Activated T-cell treated with anti-CD3 and anti-CD28 coated beads, Interleukin-2, amount 50 U/mL, for 48 hours (primary cell): Measurements from ENCODE around the gene RABGGTB.
"Not testable (repeated sequence)": the region's sequence is repeated elsewhere in the genome, so short reads cannot be mapped to it uniquely, and the experiment has no call there.

Experiments used
- DNase-seq, 2 experiments: peaks; one replicate each; pipeline ENCODE4 v3.0.0-alpha.2; 2020

The RABGGTB gene

DNA sequence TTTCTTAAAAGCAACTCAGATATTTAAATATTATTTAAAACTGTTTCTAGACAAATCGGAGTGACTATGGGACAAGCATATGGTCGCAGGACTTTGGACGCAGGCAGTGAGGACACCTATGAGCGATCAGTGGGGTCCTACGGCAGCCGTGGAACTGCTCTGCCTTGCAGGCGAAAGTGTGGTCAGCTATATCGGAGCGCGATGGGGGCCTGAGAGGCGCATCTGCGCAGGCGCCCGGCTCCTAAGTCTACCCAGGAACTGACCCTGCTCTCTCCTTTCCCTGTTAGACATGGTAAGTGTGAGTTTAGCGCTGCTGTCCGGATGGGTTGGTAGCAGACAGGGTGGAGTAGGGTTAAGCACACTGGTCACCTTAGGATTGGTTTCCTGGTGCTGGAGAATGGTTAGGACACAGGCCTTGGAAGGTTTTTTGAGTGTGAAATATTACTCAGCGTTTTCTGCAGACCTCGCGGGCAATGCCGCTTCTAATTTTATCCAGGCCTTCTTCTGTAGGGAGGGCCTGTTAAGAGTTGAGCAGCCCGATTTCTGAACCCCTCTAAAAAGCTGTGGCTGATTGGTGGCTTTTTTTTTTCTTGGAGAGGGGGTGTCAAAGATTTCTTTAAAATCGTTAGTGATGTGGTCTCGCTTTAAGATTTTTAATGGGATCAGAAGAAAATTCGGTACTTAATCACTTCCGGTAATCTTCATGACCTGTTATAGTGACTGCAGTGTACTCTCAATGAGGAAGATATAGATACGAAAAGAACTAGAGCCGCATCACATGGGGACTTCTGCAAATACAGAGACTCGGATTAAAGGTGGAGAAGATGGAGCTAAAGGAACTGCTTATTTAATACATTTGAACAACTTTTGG lies at the start of gene RABGGTB:
RABGGTB (plus strand) TSS at position 274 of the 871 bp plus-strand sequence; CDS start at position 290, 16 bp downstream.
- peak; percentile 95 to 97 for DNase-seq

DNA sequence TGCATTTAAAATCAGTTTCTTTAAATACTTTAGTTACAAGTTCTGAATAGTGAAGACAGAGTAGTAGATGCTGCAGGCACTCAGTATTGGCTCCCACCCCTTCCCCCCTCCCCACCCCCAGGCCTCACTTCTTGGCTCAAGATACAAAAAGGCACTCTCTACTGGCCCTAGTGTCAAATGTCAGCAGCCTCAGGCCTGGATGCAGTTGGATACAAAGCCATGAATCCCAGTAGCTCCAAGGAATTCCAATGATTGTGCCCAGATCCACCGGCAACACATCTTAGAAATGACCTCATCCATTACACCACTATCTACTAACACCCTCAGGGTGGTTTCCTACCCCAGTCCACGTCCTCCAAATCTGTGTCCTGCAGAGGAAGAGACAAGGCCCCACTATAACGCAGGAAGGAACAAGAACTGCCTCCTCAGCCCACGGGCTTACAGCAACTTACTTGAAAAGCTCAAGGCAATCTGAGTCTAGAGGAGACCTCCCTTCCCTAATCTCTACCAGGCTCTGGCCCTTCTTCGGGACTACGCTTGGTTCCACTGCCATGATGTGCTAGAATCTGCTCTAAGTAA lies 43.9 kb upstream of the RABGGTB start:
- no peak for DNase-seq

DNA sequence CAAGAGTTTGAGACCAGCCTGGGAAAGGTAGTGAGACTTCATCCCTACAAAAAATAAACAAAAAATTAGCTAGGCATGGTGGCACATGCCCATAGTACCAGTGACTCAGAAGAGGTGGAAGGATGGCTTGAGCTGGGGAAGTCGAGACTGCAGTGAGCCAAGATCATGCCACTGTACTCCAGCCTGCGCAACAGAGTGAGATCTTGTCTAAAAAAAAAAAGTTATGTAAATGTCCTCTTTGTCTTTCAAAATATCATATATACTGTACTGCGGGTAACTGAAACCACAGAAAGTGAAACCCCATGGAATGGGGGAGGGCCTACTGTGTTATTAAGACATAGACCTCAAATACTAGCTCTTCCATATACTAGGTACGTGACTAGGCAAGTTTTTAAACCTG lies 40.8 kb upstream of the RABGGTB start:
- DNase-seq, result no peak

- DNase-seq, result not testable (repeated sequence)
Observed at GRCh38 chr1:75757210-75757609, 28.8 kb upstream of the RABGGTB start.

DNA sequence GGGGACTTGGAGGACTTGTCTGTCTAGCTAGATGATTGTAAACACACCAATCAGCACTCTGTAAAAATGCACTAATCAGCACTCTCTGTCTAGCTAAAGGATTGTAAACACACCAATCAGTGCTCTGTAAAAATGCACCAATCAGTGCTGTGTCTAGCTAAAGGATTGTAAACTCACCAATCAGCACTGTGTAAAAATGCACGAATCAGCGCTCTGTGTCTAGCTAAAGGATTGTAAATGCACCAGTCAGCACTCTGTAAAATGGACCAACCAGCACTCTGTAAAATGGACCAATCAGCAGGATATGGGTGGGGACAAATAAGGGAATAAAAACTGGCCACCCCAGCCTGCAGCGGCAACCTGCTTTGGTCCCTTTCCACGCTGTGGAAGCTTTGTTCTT lies 27.5 kb upstream of the RABGGTB start:
- not testable (repeated sequence) for DNase-seq

GRCh38 chr1:75764057-75764655 lies 21.9 kb upstream of the RABGGTB start:
- no peak for DNase-seq

DNA sequence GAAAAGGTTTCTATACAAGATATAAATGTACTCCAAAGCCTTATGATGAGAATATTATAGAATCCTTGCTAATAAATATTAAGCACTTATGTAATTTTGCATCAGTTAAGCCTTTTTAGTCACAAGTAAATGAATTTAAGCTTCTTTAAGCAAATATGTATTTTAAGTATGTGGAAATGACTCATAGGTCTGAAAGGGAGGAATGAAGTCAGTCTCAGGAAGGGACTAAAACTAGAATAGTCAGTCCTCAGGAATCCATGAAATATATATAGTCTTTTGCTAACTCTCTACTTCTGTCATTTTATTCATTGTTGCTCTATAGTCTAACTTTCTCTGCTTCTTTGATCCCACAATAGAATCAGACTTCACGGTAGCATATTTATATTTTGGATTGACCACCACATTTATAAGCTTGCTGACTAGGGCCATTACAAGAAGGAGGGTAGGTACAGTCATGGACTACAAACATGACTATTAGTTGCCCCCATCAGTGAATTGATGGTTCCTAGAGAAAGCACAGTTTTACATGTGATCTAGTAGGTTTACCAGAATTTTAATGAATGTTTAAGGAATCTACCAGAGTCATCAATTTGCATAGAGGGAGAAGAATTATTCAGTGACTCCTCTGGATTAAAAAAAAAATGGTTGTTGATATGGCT lies 20.2 kb upstream of the RABGGTB start:
- DNase-seq, result no peak

GRCh38 chr1:75768016-75768415 lies 18.0 kb upstream of the RABGGTB start:
- no peak for DNase-seq

DNA sequence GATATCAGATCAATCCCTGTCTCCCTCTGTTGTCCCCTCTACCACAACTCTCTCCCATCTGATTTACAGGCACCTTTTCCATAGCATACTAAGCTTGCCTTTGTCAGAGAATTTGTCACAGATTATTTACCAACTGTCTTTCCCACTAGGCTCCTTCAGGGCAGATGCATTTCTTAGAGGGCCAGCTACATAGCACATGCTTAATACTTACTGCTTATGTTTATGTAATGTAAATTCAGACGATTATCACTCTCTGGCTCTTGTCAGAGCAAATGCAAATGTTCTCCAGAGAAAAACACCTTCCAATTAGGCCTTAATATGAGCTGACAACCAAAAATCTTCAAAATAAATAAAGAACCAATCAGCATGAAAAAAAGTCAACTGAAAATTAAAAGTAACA lies 15.3 kb upstream of the RABGGTB start:
- no peak for DNase-seq

- DNase-seq, result no peak
Observed at GRCh38 chr1:75771978-75772377, 14.1 kb upstream of the RABGGTB start.

DNA sequence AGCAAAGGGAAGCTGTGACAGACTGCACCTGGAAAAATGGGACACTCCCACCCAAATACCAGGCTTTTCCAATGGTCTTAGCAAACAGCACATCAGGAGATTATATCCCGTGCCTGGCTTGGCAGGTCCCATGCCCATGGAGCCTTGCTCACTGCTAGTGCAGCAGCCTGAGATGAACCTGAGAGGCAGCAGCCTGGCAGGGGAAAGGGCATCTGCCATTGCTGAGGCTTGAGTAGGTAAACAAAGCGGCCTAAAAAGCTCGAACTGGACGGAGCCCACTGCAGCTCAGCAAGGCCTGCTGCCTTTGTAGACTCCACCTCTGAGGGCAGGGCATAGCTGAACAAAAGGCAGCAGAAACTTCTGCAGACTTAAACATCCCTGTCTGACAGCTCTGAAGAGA lies 8.2 kb upstream of the RABGGTB start:
- not testable (repeated sequence) for DNase-seq

DNA sequence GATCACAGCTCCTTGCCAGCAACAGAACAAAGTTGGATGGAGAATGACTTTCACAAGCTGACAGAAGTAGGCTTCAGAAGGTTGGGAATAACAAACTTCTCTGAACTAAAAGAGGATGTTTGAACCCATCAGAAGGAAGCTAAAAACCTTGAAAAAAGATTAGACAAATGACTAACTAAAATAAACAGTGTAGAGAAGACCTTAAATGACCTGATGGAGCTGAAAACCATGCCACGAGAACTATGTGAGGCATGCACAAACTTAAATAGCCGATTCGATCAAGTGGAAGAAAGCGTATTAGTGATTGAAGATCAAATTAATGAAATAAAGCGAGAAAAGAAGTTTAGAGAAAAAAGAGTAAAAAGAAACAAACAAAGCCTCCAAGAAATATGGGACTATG lies 7.4 kb upstream of the RABGGTB start:
- not testable (repeated sequence) for DNase-seq

DNA sequence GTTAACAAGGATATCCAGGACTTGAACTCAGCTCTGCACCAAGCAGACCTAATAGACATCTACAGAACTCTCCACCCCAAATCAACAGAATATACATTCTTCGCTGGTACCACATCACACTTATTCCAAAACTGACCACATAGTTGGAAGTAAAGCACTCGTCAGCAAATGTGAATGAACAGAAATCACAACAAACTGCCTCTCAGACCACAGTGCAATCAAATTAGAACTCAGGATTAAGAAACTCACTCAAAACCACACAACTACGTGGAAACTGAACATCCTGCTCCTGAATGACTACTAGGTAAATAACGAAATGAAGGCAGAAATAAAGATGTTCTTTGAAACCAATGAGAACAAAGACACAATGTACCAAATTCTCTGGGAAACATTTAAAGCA lies 5.9 kb upstream of the RABGGTB start:
- DNase-seq, result not testable (repeated sequence)

DNA sequence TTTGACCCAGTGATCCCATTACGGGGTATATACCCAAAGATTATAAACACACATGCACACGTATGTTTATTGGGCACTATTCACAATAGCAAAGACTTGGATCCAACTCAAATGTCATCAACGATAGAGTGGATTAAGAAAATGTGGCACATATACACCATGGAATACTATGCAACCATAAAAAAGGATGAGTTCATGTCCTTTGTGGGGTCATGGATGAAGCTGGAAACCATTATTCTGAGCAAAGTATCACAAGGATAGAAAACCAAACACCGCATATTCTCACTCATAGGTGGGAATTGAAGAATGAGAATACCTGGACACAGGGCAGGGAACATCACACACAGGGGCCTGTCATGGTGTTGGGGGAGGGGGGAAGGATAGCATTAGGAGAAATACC lies 2.1 kb upstream of the RABGGTB start:
- not testable (repeated sequence) for DNase-seq

- DNase-seq, result no peak
Observed at GRCh38 chr1:75785320-75785982, 605 bp upstream of the RABGGTB start.

GRCh38 chr1:75786901-75787493 lies 941 bp downstream of the RABGGTB start:
- no peak for DNase-seq

GRCh38 chr1:75787524-75787923 lies 1.5 kb downstream of the RABGGTB start:
- no peak for DNase-seq

GRCh38 chr1:75789988-75790387 lies 3.9 kb downstream of the RABGGTB start:
- DNase-seq, result no peak

DNA sequence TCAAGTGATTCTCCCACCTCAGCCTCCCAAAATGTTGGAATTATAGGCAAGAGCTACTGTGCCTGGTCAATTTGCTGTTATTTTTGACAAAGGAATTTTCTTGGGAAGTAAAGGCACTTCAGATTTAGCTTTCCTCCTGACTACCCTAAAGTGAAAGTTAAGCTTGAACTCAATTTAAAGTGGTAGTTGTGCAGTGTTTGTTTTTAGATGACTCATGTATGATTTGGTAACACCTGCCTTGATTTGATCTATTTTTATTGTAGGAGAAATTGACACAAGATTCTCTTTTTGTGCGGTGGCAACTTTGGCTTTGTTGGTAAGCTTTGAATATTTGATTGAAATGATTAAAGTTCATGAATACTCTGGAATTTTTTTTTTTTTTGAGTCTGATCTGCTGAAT lies 5.0 kb downstream of the RABGGTB start:
- DNase-seq, result no peak

DNA sequence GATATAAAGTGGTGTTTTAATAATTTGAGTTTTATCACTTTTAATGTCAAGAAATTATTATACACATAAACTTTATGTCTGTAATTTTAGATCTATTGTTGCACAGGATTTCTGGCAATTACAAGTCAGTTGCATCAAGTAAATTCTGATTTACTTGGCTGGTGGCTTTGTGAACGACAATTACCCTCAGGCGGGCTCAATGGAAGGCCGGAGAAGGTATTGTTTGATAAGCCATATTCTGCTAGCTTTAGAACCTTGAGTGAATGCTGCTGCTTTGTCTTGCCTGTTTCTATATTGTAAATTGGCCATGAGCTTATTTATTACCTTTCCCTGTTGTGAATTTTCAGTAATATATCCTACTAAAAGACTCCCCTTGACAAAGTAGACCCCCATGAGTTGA lies 6.0 kb downstream of the RABGGTB start:
- no peak for DNase-seq

DNA sequence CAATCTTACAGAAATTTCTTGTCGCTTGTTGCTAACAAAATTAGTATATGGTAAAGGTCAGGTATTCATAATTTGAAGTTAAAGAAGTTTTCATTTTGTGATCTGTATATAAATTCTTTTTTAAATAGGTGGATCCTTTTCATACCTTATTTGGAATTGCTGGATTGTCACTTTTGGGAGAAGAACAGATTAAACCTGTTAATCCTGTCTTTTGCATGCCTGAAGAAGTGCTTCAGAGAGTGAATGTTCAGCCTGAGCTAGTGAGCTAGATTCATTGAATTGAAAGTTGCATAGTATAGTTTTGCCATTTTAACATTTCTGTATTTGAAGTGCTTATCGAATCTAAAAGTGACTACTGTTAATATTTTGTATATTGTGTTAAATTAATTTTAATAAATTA lies 8.3 kb downstream of the RABGGTB start:
- DNase-seq, result no peak

- peak; percentile 50 to 52 for DNase-seq
Observed at GRCh38 chr1:75795703-75796193, 9.7 kb downstream of the RABGGTB start.
